HG03575 (cell line): Measurements from ENCODE around the gene TBC1D22A.
"Not testable (repeated sequence)": the region's sequence is repeated elsewhere in the genome, so short reads cannot be mapped to it uniquely, and the experiment has no call there.

Experiments used
- ATAC-seq: cut with Tn5 transposase; IDR thresholded peaks from one replicate; pipeline ENCODE4 v1.9.1; 2021; ENCODE audit not compliant: unreplicated experiment, insufficient number of reproducible peaks, low FRiP score; ENCODE audit errors: extremely low read depth

TBC1D22A gene

GRCh38 chr22:47116426-47117341 is 354.2 kb downstream of the TBC1D22A start:
- no peak for ATAC-seq

- not testable (repeated sequence) for ATAC-seq
Measured at GRCh38 chr22:47117442-47117841, 355.0 kb downstream of the TBC1D22A start.

- no peak for ATAC-seq
Measured at GRCh38 chr22:47119181-47119580, 356.7 kb downstream of the TBC1D22A start.

GRCh38 chr22:47120399-47120798 is 357.9 kb downstream of the TBC1D22A start:
- ATAC-seq, result no peak

GRCh38 chr22:47121791-47122190 is 359.3 kb downstream of the TBC1D22A start:
- no peak for ATAC-seq

GRCh38 chr22:47122441-47123000 is 360.1 kb downstream of the TBC1D22A start:
- no peak for ATAC-seq

- no peak for ATAC-seq
Measured at GRCh38 chr22:47123006-47123826, 360.8 kb downstream of the TBC1D22A start.

GRCh38 chr22:47123827-47124442 is 361.5 kb downstream of the TBC1D22A start:
- no peak for ATAC-seq

- ATAC-seq, result no peak
Measured at GRCh38 chr22:47124451-47124881, 362.0 kb downstream of the TBC1D22A start.

- ATAC-seq, result no peak
Measured at GRCh38 chr22:47124961-47125360, 362.5 kb downstream of the TBC1D22A start.

- ATAC-seq, result no peak
Measured at GRCh38 chr22:47125603-47126002, 363.2 kb downstream of the TBC1D22A start.

- no peak for ATAC-seq
Measured at GRCh38 chr22:47126344-47126811, 363.9 kb downstream of the TBC1D22A start.

GRCh38 chr22:47127441-47127871 is 365.0 kb downstream of the TBC1D22A start:
- no peak for ATAC-seq

- no peak for ATAC-seq
Measured at GRCh38 chr22:47128216-47128615, 365.8 kb downstream of the TBC1D22A start.

GRCh38 chr22:47128622-47129215 is 366.3 kb downstream of the TBC1D22A start:
- no peak for ATAC-seq

GRCh38 chr22:47129902-47130635 is 367.6 kb downstream of the TBC1D22A start:
- no peak for ATAC-seq

- no peak for ATAC-seq
Measured at GRCh38 chr22:47130883-47131631, 368.6 kb downstream of the TBC1D22A start.
